ENCODE data around the gene TERT.

The TERT gene

GRCh38 chr5:1218351-1219080, 76.4 kb downstream of the TERT start:
- FAIRE-seq (no peak), DNase-seq (ENCODE audit: insufficient read length, low spot score) (no peak)
- TF ChIP-seq CTCF (IDR thresholded peaks at IDR 0.05; ENCODE audit: insufficient read depth, missing control alignments) = no peak

- FAIRE-seq (no peak), DNase-seq (ENCODE audit: insufficient read length, low spot score) (no peak)
- TF ChIP-seq CTCF (IDR thresholded peaks at IDR 0.05; ENCODE audit: insufficient read depth, missing control alignments) = no peak
Observed at GRCh38 chr5:1217596-1218206, 77.2 kb downstream of the TERT start.

GRCh38 chr5:1216918-1217295, 78.0 kb downstream of the TERT start:
- FAIRE-seq = no peak
- TF ChIP-seq CTCF (IDR thresholded peaks at IDR 0.05; ENCODE audit: insufficient read depth, missing control alignments) = no peak
- no peak for DNase-seq (ENCODE audit: insufficient read length, low spot score)

- no peak for TF ChIP-seq CTCF (IDR thresholded peaks at IDR 0.05; ENCODE audit: insufficient read depth, missing control alignments)
- no peak for FAIRE-seq
- no peak for DNase-seq (ENCODE audit: insufficient read length, low spot score)
Observed at GRCh38 chr5:1216211-1216917, 78.5 kb downstream of the TERT start.

- no peak for DNase-seq (ENCODE audit: insufficient read length, low spot score)
- FAIRE-seq = no peak
Observed at GRCh38 chr5:1215320-1216096, 79.4 kb downstream of the TERT start.

GRCh38 chr5:1214936-1215220, 80.0 kb downstream of the TERT start:
- FAIRE-seq = no peak
- TF ChIP-seq CTCF (IDR thresholded peaks at IDR 0.05; ENCODE audit: insufficient read depth, missing control alignments) = no peak
- DNase-seq (ENCODE audit: insufficient read length, low spot score) = no peak

More at GRCh38 chr5:1215320-1216096, 79.4 kb downstream of the TERT start:
- TF ChIP-seq CTCF (IDR thresholded peaks at IDR 0.05; ENCODE audit: insufficient read depth, missing control alignments) = no peak
